HL-60 (cell line): ENCODE data around the gene CPSF4.

ENCODE experiments used
- DNase-seq, 2 experiments: peaks; one replicate each; pipeline ENCODE4 v3.0.0-alpha.2; 2010 to 2020; ENCODE audit warnings: low read depth in 1 of 2, low spot score in 1 of 2
- H3K27ac ChIP-seq: fragments of 250-450 bp; sonication (Bioruptor Pico); replicated peaks from 2 replicates; pipeline ENCODE4 v1.5.1; 2020; ENCODE audit warnings: mild to moderate bottlenecking, moderate library complexity
- H3K27me3 ChIP-seq: fragments of 250-450 bp; sonication (Bioruptor Pico); 2 replicates; pipeline ENCODE4 v1.5.1; 2021; ENCODE audit warnings: mild to moderate bottlenecking, moderate library complexity; ENCODE audit not compliant: insufficient read depth, poor library complexity, severe bottlenecking
- H3K4me3 ChIP-seq: replicated peaks from 2 replicates; pipeline ENCODE4 v1.5.1; 2011; ENCODE audit warnings: mild to moderate bottlenecking, control low read depth, low read length; ENCODE audit not compliant: insufficient read depth
- CTCF ChIP-seq: IDR thresholded peaks from one replicate; pipeline ENCODE4 v1.5.1; 2011; ENCODE audit warnings: low read length, control low read depth, inconsistent platforms; ENCODE audit not compliant: insufficient read depth
- GABPA ChIP-seq: IDR thresholded peaks from 2 replicates; pipeline ENCODE4 v1.6.1; 2012; ENCODE audit warnings: low read depth
- POLR2AphosphoS5 ChIP-seq: IDR thresholded peaks from 2 replicates; pipeline ENCODE4 v1.6.1; 2012; ENCODE audit warnings: low read depth
- REST ChIP-seq: IDR thresholded peaks from 2 replicates; pipeline ENCODE4 v1.6.1; 2012; ENCODE audit warnings: low read depth; ENCODE audit not compliant: insufficient replicate concordance
- SPI1 ChIP-seq: IDR thresholded peaks from 2 replicates; pipeline ENCODE4 v1.6.1; 2012; ENCODE audit warnings: low read depth, mild to moderate bottlenecking, borderline replicate concordance

The CPSF4 gene

GRCh38 chr7:99460651-99461050, 21.9 kb downstream of the CPSF4 start:
- Histone ChIP-seq H3K27ac (no peak overlapping the region), H3K4me3 (no peak overlapping the region), H3K27me3 (no peaks in the 10 kb centered on the region)
- DNase-seq, result no peak
- TF ChIP-seq SPI1 (no peak), CTCF (no peak), GABPA (no peak), REST (no peak), POLR2AphosphoS5 (no peak)

- no peak for DNase-seq
- no peak overlapping the region for H3K27ac ChIP-seq
- H3K4me3 ChIP-seq, result no peak overlapping the region
- no peak for TF ChIP-seq SPI1
- TF ChIP-seq CTCF, result no peak
- no peak for TF ChIP-seq POLR2AphosphoS5
- no peak for TF ChIP-seq GABPA
- no peak for TF ChIP-seq REST
- H3K27me3 ChIP-seq, result no peaks in the 10 kb centered on the region
Observed at GRCh38 chr7:99461221-99461620, 22.5 kb downstream of the CPSF4 start.

GRCh38 chr7:99465421-99465768, 26.7 kb downstream of the CPSF4 start:
- Histone ChIP-seq H3K4me3 (peak overlapping the region; percentile 74), H3K27me3 (no peaks in the 10 kb centered on the region), H3K27ac (peak overlapping the region; percentile 93)
- TF ChIP-seq GABPA (no peak), SPI1 (no peak)
- no peak for DNase-seq

GRCh38 chr7:99468336-99468918, 29.7 kb downstream of the CPSF4 start:
- no peak overlapping the region for H3K27ac ChIP-seq
- TF ChIP-seq POLR2AphosphoS5, result no peak
- no peak for TF ChIP-seq GABPA
- TF ChIP-seq REST, result no peak
- TF ChIP-seq CTCF, result no peak
- TF ChIP-seq SPI1, result no peak
- no peak overlapping the region for H3K4me3 ChIP-seq
- DNase-seq, result no peak
- no peaks in the 10 kb centered on the region for H3K27me3 ChIP-seq
